H9 (cell line): ENCODE measurements around the gene ITGA2. TPM values are rescaled to one million over a fixed set of nuclear protein-coding genes. Genes with fewer than 3 reads are reported as not detected.

Source experiments
- DNase-seq: peaks from one replicate; pipeline ENCODE4 v3.0.0-alpha.2; 2017
- H2AFZ ChIP-seq: one replicate; pipeline ENCODE4 v1.6.1; 2013; ENCODE audit warnings: mild to moderate bottlenecking, low read length, control low read depth, moderate library complexity
- H2AK5ac ChIP-seq: 2 replicates; pipeline ENCODE4 v1.6.1; 2013; ENCODE audit warnings: low read length, control low read depth, mixed read lengths; ENCODE audit not compliant: insufficient read length
- H2BK120ac ChIP-seq: one replicate; pipeline ENCODE4 v1.6.1; 2013; ENCODE audit warnings: low read depth, mild to moderate bottlenecking, low read length, control low read depth, inconsistent platforms; ENCODE audit not compliant: poor library complexity, severe bottlenecking
- H2BK12ac ChIP-seq: 2 replicates; pipeline ENCODE4 v1.6.1; 2013; ENCODE audit warnings: low read length, control low read depth, mixed read lengths, low read depth; ENCODE audit not compliant: insufficient read length
- H2BK15ac ChIP-seq: 2 replicates; pipeline ENCODE4 v1.6.1; 2013; ENCODE audit warnings: low read depth, low read length, control low read depth
- H2BK20ac ChIP-seq: one replicate; pipeline ENCODE4 v1.6.1; 2013; ENCODE audit warnings: low read depth, mild to moderate bottlenecking, low read length, control low read depth, inconsistent platforms; ENCODE audit not compliant: poor library complexity, severe bottlenecking
- H2BK5ac ChIP-seq: 2 replicates; pipeline ENCODE4 v1.6.1; 2013; ENCODE audit warnings: low read length, control low read depth, mixed read lengths; ENCODE audit not compliant: insufficient read length
- H3K14ac ChIP-seq: 2 replicates; pipeline ENCODE4 v1.6.1; 2013; ENCODE audit warnings: low read length, control low read depth; ENCODE audit not compliant: insufficient read depth
- H3K18ac ChIP-seq: 2 replicates; pipeline ENCODE4 v1.6.1; 2013; ENCODE audit warnings: low read depth, mild to moderate bottlenecking, mixed read lengths, low read length, control low read depth; ENCODE audit not compliant: insufficient read length
- H3K23ac ChIP-seq: 2 replicates; pipeline ENCODE4 v1.6.1; 2013; ENCODE audit warnings: low read length, control low read depth, mixed read lengths, low read depth; ENCODE audit not compliant: insufficient read length
- H3K23me2 ChIP-seq: 2 replicates; pipeline ENCODE4 v1.6.1; 2013; ENCODE audit warnings: low read depth, mild to moderate bottlenecking, mixed read lengths, low read length, control low read depth; ENCODE audit not compliant: insufficient read length, poor library complexity, severe bottlenecking
- H3K27ac ChIP-seq: 2 replicates; pipeline ENCODE4 v1.5.1; 2013; ENCODE audit warnings: low read length, control low read depth, mixed read lengths, low read depth; ENCODE audit not compliant: insufficient read length
- H3K27me3 ChIP-seq: 2 replicates; pipeline ENCODE4 v1.6.1; 2013; ENCODE audit warnings: low read length, control low read depth, inconsistent platforms; ENCODE audit not compliant: insufficient read depth
- H3K4ac ChIP-seq: 2 replicates; pipeline ENCODE4 v1.6.1; 2013; ENCODE audit warnings: low read depth, mild to moderate bottlenecking, control low read depth, inconsistent platforms, low read length, moderate library complexity
- H3K4me1 ChIP-seq: 2 replicates; pipeline ENCODE4 v1.6.1; 2013; ENCODE audit warnings: low read length, control low read depth, inconsistent platforms; ENCODE audit not compliant: insufficient read depth
- H3K4me2 ChIP-seq: 2 replicates; pipeline ENCODE4 v1.6.1; 2013; ENCODE audit warnings: low read length, control low read depth, mixed read lengths; ENCODE audit not compliant: insufficient read length, insufficient read depth
- H3K56ac ChIP-seq: 2 replicates; pipeline ENCODE4 v1.6.1; 2013; ENCODE audit warnings: low read depth, mild to moderate bottlenecking, mixed read lengths, low read length, control low read depth; ENCODE audit not compliant: insufficient read length
- H3K79me1 ChIP-seq: 2 replicates; pipeline ENCODE4 v1.6.1; 2013; ENCODE audit warnings: low read depth, mild to moderate bottlenecking, moderate library complexity, low read length, control low read depth, inconsistent platforms; ENCODE audit not compliant: insufficient read depth, poor library complexity, severe bottlenecking
- H3K79me2 ChIP-seq: 2 replicates; pipeline ENCODE4 v1.6.1; 2013; ENCODE audit warnings: low read length, control low read depth, inconsistent platforms; ENCODE audit not compliant: insufficient read depth
- H3K9ac ChIP-seq: 2 replicates; pipeline ENCODE4 v1.6.1; 2013; ENCODE audit warnings: low read length, control low read depth, mixed read lengths; ENCODE audit not compliant: insufficient read length; ENCODE audit errors: extremely low read depth
- H3K9me3 ChIP-seq: one replicate; pipeline ENCODE4 v1.6.1; 2013; ENCODE audit warnings: low read depth, low read length, inconsistent platforms; ENCODE audit not compliant: control insufficient read depth
- H3T11ph ChIP-seq: one replicate; pipeline ENCODE4 v1.6.1; 2013; ENCODE audit warnings: mild to moderate bottlenecking, low read length, control low read depth, inconsistent platforms
- H4K20me1 ChIP-seq: one replicate; pipeline ENCODE4 v1.6.1; 2013; ENCODE audit not compliant: control insufficient read depth, insufficient read length, insufficient read depth
- H4K5ac ChIP-seq: 2 replicates; pipeline ENCODE4 v1.6.1; 2013; ENCODE audit warnings: low read depth, mild to moderate bottlenecking, mixed read lengths, low read length, control low read depth; ENCODE audit not compliant: insufficient read length
- H4K8ac ChIP-seq: replicated peaks from 2 replicates; pipeline ENCODE4 v1.6.1; 2013; ENCODE audit warnings: low read length, control low read depth, mixed read lengths, low read depth; ENCODE audit not compliant: insufficient read length
- H4K91ac ChIP-seq: 2 replicates; pipeline ENCODE4 v1.6.1; 2013; ENCODE audit warnings: low read depth, mild to moderate bottlenecking, moderate library complexity, mixed read lengths, low read length, control low read depth; ENCODE audit not compliant: insufficient read length
- H3K27ac Mint-ChIP-seq, 3 experiments: 2 replicates in 2 of 3; 3 replicates in 1 of 3; pipeline ENCODE4 v1.8.0; 2020 to 2021; ENCODE audit warnings: mixed read lengths in 3 of 3, mild to moderate bottlenecking in 1 of 3, moderate library complexity in 1 of 3
- H3K27me3 Mint-ChIP-seq: 2 replicates; pipeline ENCODE4 v1.8.0; 2021; ENCODE audit warnings: low read depth, mild to moderate bottlenecking, moderate library complexity, mixed read lengths
- H3K36me3 Mint-ChIP-seq, 3 experiments: 2 replicates in 2 of 3; 3 replicates in 1 of 3; pipeline ENCODE4 v1.8.0; 2020 to 2021; ENCODE audit warnings: low read depth in 3 of 3, mixed read lengths in 3 of 3; ENCODE audit not compliant: insufficient read depth in 1 of 3
- H3K4me1 Mint-ChIP-seq, 2 experiments: 2 replicates each; pipeline ENCODE4 v1.8.0; 2020; ENCODE audit warnings: mixed read lengths in 2 of 2
- H3K4me3 Mint-ChIP-seq, 2 experiments: 2 replicates in 1 of 2; 3 replicates in 1 of 2; pipeline ENCODE4 v1.8.0; 2020 to 2021; ENCODE audit warnings: mild to moderate bottlenecking in 2 of 2, mixed read lengths in 2 of 2, moderate library complexity in 1 of 2
- H3K9me3 Mint-ChIP-seq, 2 experiments: 2 replicates in 1 of 2; 3 replicates in 1 of 2; pipeline ENCODE4 v1.8.0; 2020; ENCODE audit warnings: mild to moderate bottlenecking in 2 of 2, mixed read lengths in 2 of 2, moderate library complexity in 1 of 2
- CTCF ChIP-seq: fragments of 200-600 bp; sonication (generic); conservative IDR thresholded peaks from 3 replicates; pipeline ENCODE4 v1.8.0; 2021; ENCODE audit warnings: antibody characterized with exemption, mild to moderate bottlenecking
- WGBS: extraction: QIAGEN DNeasy Blood & Tissue Kit; methylation state at CpG from one replicate; pipeline ENCODE4 v1.1.7; 2013; ENCODE audit warnings: missing lambda C conversion rate, low lambda C conversion rate, mixed read lengths; ENCODE audit not compliant: insufficient read length; ENCODE audit errors: extremely low coverage; 5-methylcytosine and 5-hydroxymethylcytosine counted together
- total RNA-seq: library from RNA; stranded (reverse); gene quantifications from 2 replicates; pipeline ENCODE4 v1.2.1, GENCODE V29; 2021

ITGA2 gene
- total RNA-seq, 1 experiment from 2014 or later = 3.0 TPM

DNA sequence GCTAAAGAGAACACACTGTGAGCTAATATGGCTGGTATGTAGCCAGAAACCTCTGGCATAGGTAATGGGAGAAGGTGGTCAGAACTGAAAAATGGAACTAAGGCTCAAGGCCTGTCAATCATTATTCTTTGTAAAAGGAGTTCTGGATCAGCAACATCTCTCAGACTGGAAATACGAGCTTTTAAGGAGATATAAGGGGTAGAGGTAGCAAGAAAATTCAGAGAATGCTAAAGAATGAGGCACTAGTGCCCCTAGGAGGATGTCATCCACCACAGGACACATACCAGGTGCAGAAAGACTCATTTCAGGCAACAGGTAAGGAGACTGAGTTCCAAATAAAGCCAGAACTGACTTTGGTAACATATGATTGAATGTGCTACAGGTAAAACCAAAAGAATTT lies 139.3 kb downstream of the ITGA2 start:
- Mint-ChIP-seq H3K27me3 (no peaks in the 10 kb centered on the region), H3K9me3 (peaks cover 0 to 2% of the 10 kb centered on the region in 2 experiments; a peak in 1 of 5 replicates), H3K36me3 (no peaks in the 10 kb centered on the region), H3K4me3 (no peak overlapping the region), H3K4me1 (no peaks in the 10 kb centered on the region), H3K27ac (no peak overlapping the region)
- Histone ChIP-seq H3K9me3 (no peaks in the 10 kb centered on the region), H2BK12ac (no peak overlapping the region), H3K79me2 (no peaks in the 10 kb centered on the region), H3K4me2 (no peak overlapping the region), H4K8ac (no peak overlapping the region), H2BK15ac (no peak overlapping the region), H2AFZ (no peak overlapping the region), H3K23me2 (no peaks in the 10 kb centered on the region), H2BK5ac (no peak overlapping the region), H3K56ac (no peak overlapping the region), H3K27me3 (no peaks in the 10 kb centered on the region), H4K5ac (no peak overlapping the region), H3K14ac (no peak overlapping the region), H3K9ac (no peak overlapping the region), H3K4me1 (no peaks in the 10 kb centered on the region), H3K23ac (no peak overlapping the region), H3K18ac (no peak overlapping the region), H3K4ac (no peak overlapping the region), H4K91ac (no peak overlapping the region), H2AK5ac (no peak overlapping the region), H3K79me1 (no peaks in the 10 kb centered on the region), H2BK120ac (no peak overlapping the region), H3T11ph (no peak overlapping the region), H4K20me1 (no peaks in the 10 kb centered on the region), H3K27ac (no peak overlapping the region), H2BK20ac (no peak overlapping the region)
- no peak for DNase-seq
- no CpG with 5 or more reads among the region's 1 CpG for WGBS
- no peak for TF ChIP-seq CTCF
